Stimulated activated naive CD4-positive, alpha-beta T cell treated with Interleukin-2 at 50 U/mL for 16 hours (primary cell): ENCODE data around the gene PTPRM.

ENCODE experiments used
- DNase-seq: peaks from one replicate; lab custom pipeline; 2025; lab: John Stamatoyannopoulos, UW

PTPRM gene

GRCh38 chr18:8326763-8327394 lies 759.8 kb downstream of the PTPRM start:
- no peak for DNase-seq

GRCh38 chr18:8328126-8328525 lies 761.0 kb downstream of the PTPRM start:
- DNase-seq: no peak

GRCh38 chr18:8329186-8329771 lies 762.2 kb downstream of the PTPRM start:
- DNase-seq: no peak

GRCh38 chr18:8330575-8330974 lies 763.5 kb downstream of the PTPRM start:
- no peak for DNase-seq

- DNase-seq: no peak
Measured at GRCh38 chr18:8332286-8332685, 765.2 kb downstream of the PTPRM start.

- no peak for DNase-seq
Measured at GRCh38 chr18:8333961-8334360, 766.8 kb downstream of the PTPRM start.

GRCh38 chr18:8337211-8337610 lies 770.1 kb downstream of the PTPRM start:
- no peak for DNase-seq

GRCh38 chr18:8339210-8339609 lies 772.1 kb downstream of the PTPRM start:
- DNase-seq: no peak

- DNase-seq: no peak
Measured at GRCh38 chr18:8339952-8340351, 772.8 kb downstream of the PTPRM start.

GRCh38 chr18:8341481-8342230 lies 774.5 kb downstream of the PTPRM start:
- no peak for DNase-seq

GRCh38 chr18:8348051-8348720 lies 781.1 kb downstream of the PTPRM start:
- no peak for DNase-seq

GRCh38 chr18:8349608-8350323 lies 782.6 kb downstream of the PTPRM start:
- DNase-seq: no peak

GRCh38 chr18:8350628-8351027 lies 783.5 kb downstream of the PTPRM start:
- DNase-seq: no peak

- no peak for DNase-seq
Measured at GRCh38 chr18:8351161-8351560, 784.0 kb downstream of the PTPRM start.

GRCh38 chr18:8354304-8354703 lies 787.2 kb downstream of the PTPRM start:
- DNase-seq: no peak

GRCh38 chr18:8356001-8356400 lies 788.9 kb downstream of the PTPRM start:
- no peak for DNase-seq

- no peak for DNase-seq
Measured at GRCh38 chr18:8357320-8357719, 790.2 kb downstream of the PTPRM start.

GRCh38 chr18:8358033-8358765 lies 791.1 kb downstream of the PTPRM start:
- DNase-seq: no peak

- DNase-seq: no peak
Measured at GRCh38 chr18:8359076-8359475, 792.0 kb downstream of the PTPRM start.

GRCh38 chr18:8359481-8359880 lies 792.4 kb downstream of the PTPRM start:
- no peak for DNase-seq

- no peak for DNase-seq
Measured at GRCh38 chr18:8361941-8362471, 794.9 kb downstream of the PTPRM start.
